ENCODE results near the gene PRRX2. TPM values are rescaled to one million over a fixed set of nuclear protein-coding genes. Genes with fewer than 3 reads are reported as not detected.

Gene PRRX2
- total RNA-seq (not detected in 2 replicates), polyA plus RNA-seq (not detected in 2 replicates), polyA minus RNA-seq (not detected in 2 replicates)
- total RNA-seq (2013), result 0.07 TPM

DNA sequence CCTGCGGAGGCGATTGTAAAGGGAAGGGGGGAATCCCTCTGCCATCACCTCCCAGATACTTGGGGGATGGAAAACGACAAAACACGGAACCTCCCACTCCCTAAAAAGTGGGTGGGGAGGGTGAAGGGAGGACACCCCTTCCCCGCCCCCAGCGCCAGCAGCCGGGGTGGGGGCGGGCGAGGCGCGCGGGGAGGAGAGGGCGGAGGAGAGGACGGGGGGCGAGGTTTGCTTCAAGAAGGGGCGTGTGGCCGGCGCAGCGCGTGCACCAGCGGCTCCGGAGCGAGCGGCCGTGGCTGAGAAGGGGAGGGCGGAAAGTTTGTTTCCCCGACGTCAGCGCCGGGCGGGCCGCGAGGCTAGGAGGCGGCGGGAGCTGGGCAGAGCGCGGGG, at the start of gene PRRX2:
Gene PRRX2, plus strand, starts transcription at position 259 of the 387 bp plus-strand sequence. CDS start 221 bp downstream, outside the sequence.
- peak within 1 kb of the TSS; percentile 58 for H3K9ac ChIP-seq (ENCODE audit: low read length)
- H3K27ac ChIP-seq (ENCODE audit: low read length in 2 of 2), result no peak within 1 kb of the TSS
- WGBS (ENCODE audit: insufficient coverage), result 3% methylated on average over 31 of the region's 37 CpGs
- Mint-ChIP-seq H3K27ac (no peak within 1 kb of the TSS), H3K4me3 (peak within 1 kb of the TSS; percentile 77), H3K9me3 (ENCODE audit: insufficient read depth) (no peaks in the 10 kb centered on the region), H3K27me3 (peaks cover 27% of the 10 kb centered on the region), H3K4me1 (peaks cover 7% of the 10 kb centered on the region)
- H3K4me3 ChIP-seq (ENCODE audit: control extremely low read depth in 1 of 5, extremely low read depth in 1 of 5, insufficient read depth in 1 of 5, low read depth in 2 of 5, low read length in 4 of 5), result peak within 1 kb of the TSS in 4 of 5 experiments; percentile 17 to 52 (median 36)
- H3K9me3 ChIP-seq (ENCODE audit: control extremely low read depth in 1 of 3, control insufficient read depth in 2 of 3, insufficient read depth in 1 of 3, low read length in 2 of 3), result no peaks in the 10 kb centered on the region
- peak within 1 kb of the TSS; percentile 88 for H3K4me2 ChIP-seq (replicated peaks; ENCODE audit: low read depth, low read length, poor library complexity, severe bottlenecking)
- peaks cover 8 to 9% of the 10 kb centered on the region in 2 donors for H3K4me1 ChIP-seq (ENCODE audit: control insufficient read depth in 2 of 2, insufficient read depth in 2 of 2, low read length in 2 of 2)
- DNase-seq (peak; percentile 38), ATAC-seq (ENCODE audit: low read depth) (peak; percentile 28)
- intact Hi-C loops (cut with micrococcal nuclease), result no loop called here
- no peaks in the 10 kb centered on the region for H3K79me2 ChIP-seq (ENCODE audit: control insufficient read depth, insufficient read depth, low read length)
- peaks cover 0 to 30% (median 5%) of the 10 kb centered on the region in 4 experiments for H3K27me3 ChIP-seq (replicated peaks in 1 of 4; ENCODE audit: control extremely low read depth in 1 of 4, control insufficient read depth in 3 of 4, insufficient read depth in 4 of 4, low read length in 3 of 4)
- H4K20me1 ChIP-seq (ENCODE audit: control insufficient read depth, insufficient read depth, low read length, poor library complexity, severe bottlenecking), result no peaks in the 10 kb centered on the region
- H3K36me3 ChIP-seq (replicated peaks in 1 of 2; ENCODE audit: control extremely low read depth in 1 of 2, control insufficient read depth in 1 of 2, extremely low read depth in 1 of 2, insufficient read depth in 2 of 2, low read length in 1 of 2), result no peaks in the 10 kb centered on the region
- peak within 1 kb of the TSS; percentile 74 for H2AFZ ChIP-seq (ENCODE audit: insufficient read depth, low read depth, low read length, poor library complexity, severe bottlenecking)
- POLR2A ChIA-PET, result no interaction called here
- TF ChIP-seq, protein P1, sequence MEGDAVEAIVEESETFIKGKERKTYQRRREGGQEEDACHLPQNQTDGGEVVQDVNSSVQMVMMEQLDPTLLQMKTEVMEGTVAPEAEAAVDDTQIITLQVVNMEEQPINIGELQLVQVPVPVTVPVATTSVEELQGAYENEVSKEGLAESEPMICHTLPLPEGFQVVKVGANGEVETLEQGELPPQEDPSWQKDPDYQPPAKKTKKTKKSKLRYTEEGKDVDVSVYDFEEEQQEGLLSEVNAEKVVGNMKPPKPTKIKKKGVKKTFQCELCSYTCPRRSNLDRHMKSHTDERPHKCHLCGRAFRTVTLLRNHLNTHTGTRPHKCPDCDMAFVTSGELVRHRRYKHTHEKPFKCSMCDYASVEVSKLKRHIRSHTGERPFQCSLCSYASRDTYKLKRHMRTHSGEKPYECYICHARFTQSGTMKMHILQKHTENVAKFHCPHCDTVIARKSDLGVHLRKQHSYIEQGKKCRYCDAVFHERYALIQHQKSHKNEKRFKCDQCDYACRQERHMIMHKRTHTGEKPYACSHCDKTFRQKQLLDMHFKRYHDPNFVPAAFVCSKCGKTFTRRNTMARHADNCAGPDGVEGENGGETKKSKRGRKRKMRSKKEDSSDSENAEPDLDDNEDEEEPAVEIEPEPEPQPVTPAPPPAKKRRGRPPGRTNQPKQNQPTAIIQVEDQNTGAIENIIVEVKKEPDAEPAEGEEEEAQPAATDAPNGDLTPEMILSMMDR (IDR thresholded peaks at IDR 0.05), result no peak
- no peak for TF ChIP-seq EZH2 (IDR thresholded peaks at IDR 0.05; ENCODE audit: borderline replicate concordance, insufficient read depth, low read depth, low read length, poor library complexity, severe bottlenecking)
- CTCF ChIA-PET, result no interaction called here

DNA sequence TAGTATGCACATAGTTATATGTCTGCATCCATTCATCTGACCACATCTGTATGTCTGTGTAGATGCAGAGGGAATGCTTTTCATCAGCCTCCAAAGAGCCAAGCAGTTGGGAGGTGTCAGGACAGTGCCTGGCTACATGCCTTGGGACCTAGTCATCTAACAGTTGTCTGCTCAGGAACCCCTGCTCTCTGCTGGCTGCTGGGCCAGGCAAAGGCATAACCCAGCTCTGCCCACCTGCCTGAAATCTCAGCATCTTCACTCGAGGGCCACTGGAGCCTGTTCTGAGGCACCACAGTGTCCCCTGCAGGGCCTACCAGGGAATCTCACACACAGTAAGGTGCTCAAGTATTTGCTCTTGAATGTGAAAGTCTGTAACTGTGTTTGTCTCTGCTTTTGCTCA, 48.3 kb upstream of the PRRX2 start:
- peaks cover 0 to 43% (median 17%) of the 10 kb centered on the region in 4 experiments for H3K27me3 ChIP-seq (replicated peaks in 1 of 4; ENCODE audit: control extremely low read depth in 1 of 4, control insufficient read depth in 3 of 4, insufficient read depth in 4 of 4, low read length in 3 of 4)
- Mint-ChIP-seq H3K4me1 (peaks cover 12% of the 10 kb centered on the region), H3K4me3 (no peak overlapping the region), H3K27ac (no peak overlapping the region), H3K9me3 (ENCODE audit: insufficient read depth) (no peaks in the 10 kb centered on the region), H3K27me3 (peaks cover 26% of the 10 kb centered on the region)
- H3K4me2 ChIP-seq (replicated peaks; ENCODE audit: low read depth, low read length, poor library complexity, severe bottlenecking), result no peak overlapping the region
- no peak overlapping the region for H3K4me3 ChIP-seq (ENCODE audit: control extremely low read depth in 1 of 5, extremely low read depth in 1 of 5, insufficient read depth in 1 of 5, low read depth in 2 of 5, low read length in 4 of 5)
- no peak overlapping the region for H2AFZ ChIP-seq (ENCODE audit: insufficient read depth, low read depth, low read length, poor library complexity, severe bottlenecking)
- WGBS (ENCODE audit: insufficient coverage), result 22% methylated on average over 1 of the region's 1 CpG
- no peak overlapping the region for H3K27ac ChIP-seq (ENCODE audit: low read length in 2 of 2)
- ATAC-seq (ENCODE audit: low read depth) (peak; percentile 22), DNase-seq (peak; percentile 15)
- no peaks in the 10 kb centered on the region for H3K36me3 ChIP-seq (replicated peaks in 1 of 2; ENCODE audit: control extremely low read depth in 1 of 2, control insufficient read depth in 1 of 2, extremely low read depth in 1 of 2, insufficient read depth in 2 of 2, low read length in 1 of 2)
- H3K4me1 ChIP-seq (ENCODE audit: control insufficient read depth in 2 of 2, insufficient read depth in 2 of 2, low read length in 2 of 2), result peaks cover 11 to 16% of the 10 kb centered on the region in 2 donors
- TF ChIP-seq, protein P1 (IDR thresholded peaks at IDR 0.05), result peak; percentile 11
- TF ChIP-seq EZH2 (IDR thresholded peaks at IDR 0.05; ENCODE audit: borderline replicate concordance, insufficient read depth, low read depth, low read length, poor library complexity, severe bottlenecking), result no peak
- intact Hi-C loops (cut with micrococcal nuclease), result no loop called here
- no peaks in the 10 kb centered on the region for H4K20me1 ChIP-seq (ENCODE audit: control insufficient read depth, insufficient read depth, low read length, poor library complexity, severe bottlenecking)
- CTCF ChIA-PET, result interaction anchor here (0.7 kb wide), 1 partner anchor 475 kb away, joined by 3 read pairs; no protein-coding TSS in a partner anchor
- no peak overlapping the region for H3K9ac ChIP-seq (ENCODE audit: low read length)
- POLR2A ChIA-PET, result no interaction called here
- no peaks in the 10 kb centered on the region for H3K79me2 ChIP-seq (ENCODE audit: control insufficient read depth, insufficient read depth, low read length)
- H3K9me3 ChIP-seq (ENCODE audit: control extremely low read depth in 1 of 3, control insufficient read depth in 2 of 3, insufficient read depth in 1 of 3, low read length in 2 of 3), result peaks cover 0 to 15% (median 0%) of the 10 kb centered on the region in 3 donors
